HepG2 (cell line): ENCODE data around the gene FAM177B. TPM values are rescaled to one million over a fixed set of nuclear protein-coding genes. Genes with fewer than 3 reads are reported as not detected.

Experiments used
- ATAC-seq: fragments of 200-7000 bp; cut with Tn5 transposase; 3 replicates; pipeline ENCODE4 v1.9.1; 2020; ENCODE audit warnings: mild to moderate bottlenecking, moderate library complexity
- BruUV-seq: library from RNA; stranded (reverse); fragments of 400-500 nt; replicated peaks from 2 replicates; lab custom pipeline; 2021; lab: Mats Ljungman, UMichigan
- CTCF ChIA-PET: fragments of 300-600 bp; formaldehyde crosslinking; extraction: SDS; loops from one replicate; lab custom pipeline; 2021; ENCODE audit warnings: low total read pairs, inconsistent platforms, low intra/inter-chr PET ratio; lab: Yijun Ruan, JAX
- POLR2A ChIA-PET: fragments of 350-600 bp; sonication (Branson Sonifier 250); formaldehyde crosslinking; loops from one replicate; lab custom pipeline; 2020; ENCODE audit warnings: antibody characterized with exemption, inconsistent platforms; lab: Yijun Ruan, JAX
- DNase-seq: peaks from one replicate; pipeline ENCODE4 v3.0.0-alpha.2; 2015; ENCODE audit warnings: low spot score
- FAIRE-seq: peaks from 3 replicates; lab custom pipeline; 2011; peaks lifted over from hg19 to GRCh38; lab: Jason Lieb, UNC
- H2AFZ ChIP-seq: one replicate; pipeline ENCODE4 v1.6.1; 2011; ENCODE audit warnings: low read length, inconsistent platforms
- H3K27ac ChIP-seq: fragments of 300-600 bp; 3 replicates; pipeline ENCODE4 v1.8.0; 2011; ENCODE audit warnings: mixed run types, mild to moderate bottlenecking, mixed read lengths, low read length, inconsistent platforms; ENCODE audit not compliant: insufficient read depth; ENCODE audit errors: extremely low read length
- H3K27me3 ChIP-seq, 2 experiments: fragments of 200-600 bp in 1 of 2; 2 replicates in 1 of 2; 3 replicates in 1 of 2; pipeline versions ENCODE4 v1.6.0 to v1.8.0; 2011; ENCODE audit warnings: low read length in 2 of 2, mild to moderate bottlenecking in 2 of 2, moderate library complexity in 2 of 2, inconsistent platforms in 1 of 2; ENCODE audit not compliant: insufficient read depth in 2 of 2, control insufficient read depth in 1 of 2
- H3K36me3 ChIP-seq, 2 experiments: fragments of 200-600 bp in 1 of 2; replicated peaks in 1 of 2; 2 replicates in 1 of 2; 3 replicates in 1 of 2; pipeline versions ENCODE4 v1.5.1 to v1.8.0; 2011; ENCODE audit warnings: low read length in 2 of 2, inconsistent platforms in 1 of 2; ENCODE audit not compliant: insufficient read depth in 2 of 2, control insufficient read depth in 1 of 2
- H3K4me1 ChIP-seq: 2 replicates; pipeline ENCODE4 v1.5.1; 2012; ENCODE audit warnings: low read length, inconsistent platforms; ENCODE audit not compliant: insufficient read depth
- H3K4me2 ChIP-seq: 2 replicates; pipeline ENCODE4 v1.6.0; 2011; ENCODE audit warnings: low read depth, low read length, inconsistent platforms
- H3K4me3 ChIP-seq, 3 experiments: fragments of 200-600 bp in 1 of 3; sonication (generic), shearing (Covaris generic) in 1 of 3; replicated peaks in 1 of 3; 2 replicates each; pipeline ENCODE4 v1.5.1; 2011 to 2016; ENCODE audit warnings: low read length in 3 of 3, inconsistent platforms in 2 of 3, low read depth in 2 of 3, mild to moderate bottlenecking in 2 of 3, control low read depth in 1 of 3, mixed read lengths in 1 of 3; ENCODE audit not compliant: insufficient read depth in 1 of 3
- H3K79me2 ChIP-seq: one replicate; pipeline ENCODE4 v1.6.1; 2011; ENCODE audit warnings: low read length, inconsistent platforms; ENCODE audit not compliant: insufficient read depth
- H3K9ac ChIP-seq: 2 replicates; pipeline ENCODE4 v1.6.0; 2011; ENCODE audit warnings: mild to moderate bottlenecking, low read depth, low read length, inconsistent platforms; ENCODE audit not compliant: insufficient read depth
- H3K9me3 ChIP-seq: 2 replicates; pipeline ENCODE4 v1.5.1; 2012; ENCODE audit warnings: mild to moderate bottlenecking, low read length
- H4K20me1 ChIP-seq: 2 replicates; pipeline ENCODE4 v1.6.0; 2011; ENCODE audit warnings: inconsistent platforms, mild to moderate bottlenecking, low read length, moderate library complexity; ENCODE audit not compliant: insufficient read depth
- ATRX ChIP-seq: sonication (generic); formaldehyde crosslinking; IDR thresholded peaks from 2 replicates; pipeline ENCODE4 v1.4.0; 2020; ENCODE audit warnings: missing genetic modification reagents, borderline replicate concordance
- KLF9 ChIP-seq: IDR thresholded peaks from 2 replicates; pipeline ENCODE4 v1.6.1; 2016; ENCODE audit warnings: low read depth
- NCOA2 ChIP-seq: sonication (generic); formaldehyde crosslinking; IDR thresholded peaks from 2 replicates; pipeline ENCODE4 v1.8.0; 2022; ENCODE audit warnings: inconsistent platforms
- RBFOX2 ChIP-seq: fragments of 200-400 bp; formaldehyde crosslinking; IDR thresholded peaks from 2 replicates; pipeline ENCODE4 v1.6.1; 2017; ENCODE audit warnings: low read depth, mild to moderate bottlenecking, low read length
- REPIN1 ChIP-seq: sonication (generic); formaldehyde crosslinking; IDR thresholded peaks from 2 replicates; pipeline ENCODE4 v1.8.0; 2022; ENCODE audit warnings: missing genetic modification reagents, low read depth, mild to moderate bottlenecking, borderline replicate concordance
- SP5 ChIP-seq: IDR thresholded peaks from 2 replicates; pipeline ENCODE4 v1.6.1; 2016; ENCODE audit warnings: low read depth, borderline replicate concordance
- TBP ChIP-seq: sonication (generic); formaldehyde crosslinking; IDR thresholded peaks from 2 replicates; pipeline ENCODE4 v1.5.0; 2020; ENCODE audit warnings: missing genetic modification reagents
- ZNF160 ChIP-seq: sonication (generic); formaldehyde crosslinking; IDR thresholded peaks from 2 replicates; pipeline ENCODE4 v1.8.0; 2022; ENCODE audit warnings: mild to moderate bottlenecking, inconsistent platforms, missing genetic modification reagents
- ZNF713 ChIP-seq: sonication (generic); formaldehyde crosslinking; IDR thresholded peaks from 2 replicates; pipeline ENCODE4 v1.4.0; 2020; ENCODE audit warnings: mild to moderate bottlenecking, missing genetic modification reagents
- ZNF737 ChIP-seq: sonication (generic); formaldehyde crosslinking; IDR thresholded peaks from 2 replicates; pipeline ENCODE4 v1.5.0; 2020; ENCODE audit warnings: missing genetic modification reagents, mild to moderate bottlenecking, borderline replicate concordance
- WGBS: methylation state at CpG from one replicate; pipeline ENCODE4 v1.1.6; 2017; ENCODE audit warnings: low lambda C conversion rate; 5-methylcytosine and 5-hydroxymethylcytosine counted together
- in situ Hi-C: cut with HindIII; loops from 2 replicates; pipeline ENCODE4 v1.10.0; 2017; ENCODE audit warnings: low pct_unique_long_range_greater_than_20kb; ENCODE audit not compliant: extremely low pct_ligation_motif_present
- intact Hi-C: fragments of 100-400 bp; cut with micrococcal nuclease; formaldehyde crosslinking; loops from one replicate; pipeline ENCODE4 v1.10.0; 2022; ENCODE audit not compliant: unreplicated experiment
- polyA plus RNA-seq, 8 experiments: library from polyadenylated mRNA; depleted of rRNA in 3 of 8; stranded (reverse) in 7 of 8; unstranded in 1 of 8; fragments of >200 nt; fragmentation: Illumina TruSeq in 4 of 8; extraction: Trizol in 4 of 8; gene quantifications; 2 replicates each; pipeline versions ENCODE4 v1.2.1 to v1.2.3, GENCODE V29; 2011 to 2016; ENCODE audit warnings: low read depth in 4 of 8, missing spikeins in 1 of 8, mixed read lengths in 1 of 8; ENCODE audit not compliant: insufficient read depth in 1 of 8
- total RNA-seq, 5 experiments: library from RNA; depleted of rRNA; stranded (reverse); fragments of >200 nt; fragmentation: Illumina TruSeq; extraction: Trizol; gene quantifications; 2 replicates each; pipeline ENCODE4 v1.2.3, GENCODE V29; 2016; ENCODE audit warnings: low read depth in 1 of 5
- TF ChIP-seq, protein P1 (sequence below): sonication (generic); formaldehyde crosslinking; IDR thresholded peaks from one replicate; pipeline ENCODE4 v1.5.1; 2020; ENCODE audit warnings: mild to moderate bottlenecking, missing genetic modification reagents; ENCODE audit errors: not compliant biosample characterization
- TF ChIP-seq, protein P2 (sequence below): IDR thresholded peaks from 2 replicates; pipeline ENCODE4 v1.6.1; 2018; ENCODE audit warnings: missing genetic modification reagents
- TF ChIP-seq, protein P3 (sequence below): sonication (generic); formaldehyde crosslinking; IDR thresholded peaks from 2 replicates; pipeline ENCODE4 v1.4.0; 2020; ENCODE audit warnings: missing genetic modification reagents
- TF ChIP-seq, protein P4 (sequence below): sonication (generic); formaldehyde crosslinking; IDR thresholded peaks from 2 replicates; pipeline ENCODE4 v1.5.0; 2020; ENCODE audit warnings: missing genetic modification reagents, mild to moderate bottlenecking, borderline replicate concordance

The FAM177B gene
- total and polyA plus RNA-seq, 2 of the 13 experiments (the other 11 are each of a cell fraction or from before 2014, with no cell fraction given): 0.05 TPM; not detected in 1

DNA sequence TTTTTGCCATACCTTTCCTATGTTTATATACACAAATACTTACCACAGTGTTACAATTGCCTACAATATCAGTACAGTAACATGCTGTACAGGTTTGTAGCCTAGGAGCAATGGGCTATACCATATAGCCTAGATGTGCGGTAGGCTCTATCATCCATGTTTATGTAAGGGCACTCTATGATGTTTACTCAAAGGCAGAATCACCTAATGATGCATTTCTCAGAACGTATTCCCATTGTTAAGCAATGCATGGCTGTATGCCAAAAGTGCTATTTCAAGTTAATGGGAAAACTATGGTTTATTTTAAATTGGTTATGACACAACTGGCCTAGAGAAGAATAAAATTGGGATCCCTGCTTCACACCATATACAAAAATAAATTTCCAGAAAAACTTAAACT lies 41.0 kb downstream of the FAM177B start (continued):
- TF ChIP-seq, protein P1, sequence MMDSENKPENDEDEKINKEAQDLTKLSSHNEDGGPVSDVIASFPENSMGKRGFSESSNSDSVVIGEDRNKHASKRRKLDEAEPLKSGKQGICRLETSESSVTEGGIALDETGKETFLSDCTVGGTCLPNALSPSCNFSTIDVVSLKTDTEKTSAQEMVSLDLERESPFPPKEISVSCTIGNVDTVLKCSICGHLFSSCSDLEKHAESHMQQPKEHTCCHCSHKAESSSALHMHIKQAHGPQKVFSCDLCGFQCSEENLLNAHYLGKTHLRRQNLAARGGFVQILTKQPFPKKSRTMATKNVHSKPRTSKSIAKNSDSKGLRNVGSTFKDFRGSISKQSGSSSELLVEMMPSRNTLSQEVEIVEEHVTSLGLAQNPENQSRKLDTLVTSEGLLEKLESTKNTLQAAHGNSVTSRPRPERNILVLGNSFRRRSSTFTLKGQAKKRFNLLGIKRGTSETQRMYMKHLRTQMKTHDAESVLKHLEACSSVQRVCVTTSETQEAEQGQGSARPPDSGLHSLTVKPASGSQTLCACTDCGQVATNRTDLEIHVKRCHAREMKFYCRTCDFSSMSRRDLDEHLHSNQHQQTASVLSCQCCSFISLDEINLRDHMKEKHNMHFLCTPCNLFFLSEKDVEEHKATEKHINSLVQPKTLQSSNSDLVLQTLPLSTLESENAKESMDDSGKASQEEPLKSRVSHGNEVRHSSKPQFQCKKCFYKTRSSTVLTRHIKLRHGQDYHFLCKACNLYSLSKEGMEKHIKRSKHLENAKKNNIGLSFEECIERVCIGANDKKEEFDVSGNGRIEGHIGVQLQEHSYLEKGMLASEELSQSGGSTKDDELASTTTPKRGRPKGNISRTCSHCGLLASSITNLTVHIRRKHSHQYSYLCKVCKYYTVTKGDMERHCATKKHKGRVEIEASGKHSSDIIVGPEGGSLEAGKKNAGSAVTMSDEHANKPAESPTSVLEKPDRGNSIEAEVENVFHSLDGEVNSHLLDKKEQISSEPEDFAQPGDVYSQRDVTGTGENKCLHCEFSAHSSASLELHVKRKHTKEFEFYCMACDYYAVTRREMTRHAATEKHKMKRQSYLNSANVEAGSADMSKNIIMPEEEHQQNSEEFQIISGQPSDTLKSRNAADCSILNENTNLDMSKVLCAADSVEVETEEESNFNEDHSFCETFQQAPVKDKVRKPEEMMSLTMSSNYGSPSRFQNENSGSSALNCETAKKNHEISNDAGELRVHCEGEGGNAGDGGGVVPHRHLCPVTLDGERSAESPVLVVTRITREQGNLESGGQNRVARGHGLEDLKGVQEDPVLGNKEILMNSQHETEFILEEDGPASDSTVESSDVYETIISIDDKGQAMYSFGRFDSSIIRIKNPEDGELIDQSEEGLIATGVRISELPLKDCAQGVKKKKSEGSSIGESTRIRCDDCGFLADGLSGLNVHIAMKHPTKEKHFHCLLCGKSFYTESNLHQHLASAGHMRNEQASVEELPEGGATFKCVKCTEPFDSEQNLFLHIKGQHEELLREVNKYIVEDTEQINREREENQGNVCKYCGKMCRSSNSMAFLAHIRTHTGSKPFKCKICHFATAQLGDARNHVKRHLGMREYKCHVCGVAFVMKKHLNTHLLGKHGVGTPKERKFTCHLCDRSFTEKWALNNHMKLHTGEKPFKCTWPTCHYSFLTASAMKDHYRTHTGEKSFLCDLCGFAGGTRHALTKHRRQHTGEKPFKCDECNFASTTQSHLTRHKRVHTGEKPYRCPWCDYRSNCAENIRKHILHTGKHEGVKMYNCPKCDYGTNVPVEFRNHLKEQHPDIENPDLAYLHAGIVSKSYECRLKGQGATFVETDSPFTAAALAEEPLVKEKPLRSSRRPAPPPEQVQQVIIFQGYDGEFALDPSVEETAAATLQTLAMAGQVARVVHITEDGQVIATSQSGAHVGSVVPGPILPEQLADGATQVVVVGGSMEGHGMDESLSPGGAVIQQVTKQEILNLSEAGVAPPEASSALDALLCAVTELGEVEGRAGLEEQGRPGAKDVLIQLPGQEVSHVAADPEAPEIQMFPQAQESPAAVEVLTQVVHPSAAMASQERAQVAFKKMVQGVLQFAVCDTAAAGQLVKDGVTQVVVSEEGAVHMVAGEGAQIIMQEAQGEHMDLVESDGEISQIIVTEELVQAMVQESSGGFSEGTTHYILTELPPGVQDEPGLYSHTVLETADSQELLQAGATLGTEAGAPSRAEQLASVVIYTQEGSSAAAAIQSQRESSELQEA (CRISPR knock-in tag): no peak
- no peak for TF ChIP-seq KLF9 (CRISPR knock-in tag)
- no peak for TF ChIP-seq REPIN1 (CRISPR knock-in tag)
- no peak for TF ChIP-seq TBP (CRISPR knock-in tag)

DNA sequence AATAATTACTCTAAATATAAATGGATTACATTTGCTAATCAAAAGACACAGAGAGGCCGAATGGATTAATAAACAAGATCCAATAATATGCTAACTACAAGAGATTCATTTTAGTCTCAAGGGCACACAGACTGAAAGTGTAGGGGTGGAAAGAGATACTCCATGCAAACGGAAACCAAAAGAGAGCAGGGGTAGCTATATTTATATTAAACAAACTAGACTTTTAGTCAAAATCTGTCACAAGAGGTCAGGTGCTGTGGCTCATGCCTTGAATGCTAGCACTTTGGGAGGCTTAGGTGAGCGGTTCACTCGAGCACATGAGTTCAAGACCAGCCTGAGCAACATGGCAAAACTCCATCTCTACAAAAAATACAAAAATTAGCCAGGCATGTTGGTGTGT lies 44.2 kb downstream of the FAM177B start:
- ChIA-PET CTCF (no interaction called here), POLR2A (no interaction called here)
- in situ Hi-C loops (no loop called here), intact Hi-C loops (no loop called here)
- Histone ChIP-seq H3K27ac (no peak overlapping the region), H4K20me1 (no peaks in the 10 kb centered on the region), H2AFZ (no peak overlapping the region), H3K4me2 (no peak overlapping the region), H3K36me3 (no peaks in the 10 kb centered on the region), H3K4me3 (no peak overlapping the region), H3K9me3 (no peaks in the 10 kb centered on the region), H3K27me3 (no peaks in the 10 kb centered on the region), H3K4me1 (no peaks in the 10 kb centered on the region), H3K9ac (no peak overlapping the region), H3K79me2 (no peaks in the 10 kb centered on the region)
- DNase-seq (no peak), ATAC-seq (no peak), FAIRE-seq (no peak)
- WGBS: 2% methylated on average over 4 of the region's 4 CpGs
- no TSS peak for BruUV-seq
- TF ChIP-seq SP5 (CRISPR knock-in tag) (no peak), ZNF713 (CRISPR knock-in tag) (no peak), NCOA2 (CRISPR knock-in tag) (no peak), ZNF737 (CRISPR knock-in tag) (no peak), ATRX (CRISPR knock-in tag) (no peak), ZNF160 (CRISPR knock-in tag) (no peak), RBFOX2 (no peak)
- TF ChIP-seq, protein P2, sequence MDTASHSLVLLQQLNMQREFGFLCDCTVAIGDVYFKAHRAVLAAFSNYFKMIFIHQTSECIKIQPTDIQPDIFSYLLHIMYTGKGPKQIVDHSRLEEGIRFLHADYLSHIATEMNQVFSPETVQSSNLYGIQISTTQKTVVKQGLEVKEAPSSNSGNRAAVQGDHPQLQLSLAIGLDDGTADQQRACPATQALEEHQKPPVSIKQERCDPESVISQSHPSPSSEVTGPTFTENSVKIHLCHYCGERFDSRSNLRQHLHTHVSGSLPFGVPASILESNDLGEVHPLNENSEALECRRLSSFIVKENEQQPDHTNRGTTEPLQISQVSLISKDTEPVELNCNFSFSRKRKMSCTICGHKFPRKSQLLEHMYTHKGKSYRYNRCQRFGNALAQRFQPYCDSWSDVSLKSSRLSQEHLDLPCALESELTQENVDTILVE (CRISPR knock-in tag): no peak
- TF ChIP-seq, protein P3, sequence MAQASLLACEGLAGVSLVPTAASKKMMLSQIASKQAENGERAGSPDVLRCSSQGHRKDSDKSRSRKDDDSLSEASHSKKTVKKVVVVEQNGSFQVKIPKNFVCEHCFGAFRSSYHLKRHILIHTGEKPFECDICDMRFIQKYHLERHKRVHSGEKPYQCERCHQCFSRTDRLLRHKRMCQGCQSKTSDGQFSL (CRISPR knock-in tag): no peak
- TF ChIP-seq, protein P4, sequence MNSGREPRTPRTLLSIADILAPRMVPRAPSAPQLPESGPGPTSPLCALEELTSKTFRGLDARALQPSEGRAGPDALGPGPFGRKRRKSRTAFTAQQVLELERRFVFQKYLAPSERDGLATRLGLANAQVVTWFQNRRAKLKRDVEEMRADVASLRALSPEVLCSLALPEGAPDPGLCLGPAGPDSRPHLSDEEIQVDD: no peak
